Ascending aorta (tissue), 2 donors: ENCODE data around the gene EIPR1. TPM values are rescaled to one million over a fixed set of nuclear protein-coding genes. Genes with fewer than 3 reads are reported as not detected.

ENCODE experiments used
- DNase-seq, 2 donors: peaks; one replicate each; pipeline ENCODE4 v3.0.0-alpha.2; 2019; ENCODE audit warnings: low spot score in 2 of 2
- H3K27ac ChIP-seq, 2 donors: fragments of 200-600 bp; sonication (generic); one replicate each; pipeline ENCODE4 v1.5.1; 2016 to 2017; ENCODE audit warnings: mild to moderate bottlenecking in 1 of 2
- H3K27me3 ChIP-seq: fragments of 200-600 bp; sonication (generic); one replicate; pipeline ENCODE4 v1.5.1; 2017
- H3K36me3 ChIP-seq, 2 donors: fragments of 200-600 bp; sonication (generic); one replicate each; pipeline ENCODE4 v1.5.1; 2016
- H3K4me1 ChIP-seq, 2 donors: fragments of 200-600 bp; sonication (generic); one replicate each; pipeline ENCODE4 v1.5.1; 2016 to 2017; ENCODE audit warnings: mild to moderate bottlenecking in 1 of 2
- H3K4me3 ChIP-seq, 2 donors: fragments of 200-600 bp; sonication (generic); one replicate each; pipeline ENCODE4 v1.5.1; 2016 to 2017; ENCODE audit warnings: mild to moderate bottlenecking in 1 of 2
- H3K9me3 ChIP-seq, 2 donors: fragments of 200-600 bp; sonication (generic); one replicate each; pipeline ENCODE4 v1.5.1; 2016
- CTCF ChIP-seq, 3 experiments: fragments of 200-600 bp in 2 of 3; fragments of 450-650 bp in 1 of 3; sonication (generic) in 2 of 3; IDR thresholded peaks; one replicate each; pipeline ENCODE4 v1.5.1; 2016 to 2019; ENCODE audit warnings: antibody characterized with exemption in 3 of 3, mild to moderate bottlenecking in 1 of 3, moderate library complexity in 1 of 3
- intact Hi-C: fragments of 100-400 bp; cut with DNase I; formaldehyde crosslinking; loops from one replicate; pipeline ENCODE4 v1.15.1; 2023
- total RNA-seq: library from RNA; depleted of rRNA; stranded (reverse); fragments of >200 nt; gene quantifications from one replicate; pipeline ENCODE4 v1.1.0, GENCODE V29; 2016

The EIPR1 gene
- total RNA-seq, 1 donor from 2014 or later: 14.5 TPM

GRCh38 chr2:3142210-3142609 lies 235.4 kb downstream of the EIPR1 start:
- Histone ChIP-seq H3K27ac (no peak overlapping the region), H3K9me3 (no peaks in the 10 kb centered on the region), H3K4me3 (no peak overlapping the region), H3K27me3 (no peaks in the 10 kb centered on the region), H3K4me1 (no peaks in the 10 kb centered on the region), H3K36me3 (no peaks in the 10 kb centered on the region)
- no peak for TF ChIP-seq CTCF (IDR thresholded peaks at IDR 0.05)
- intact Hi-C loops: no loop called here
- no peak for DNase-seq

- no peak for DNase-seq
- no peaks in the 10 kb centered on the region for H3K4me1 ChIP-seq
- no peaks in the 10 kb centered on the region for H3K9me3 ChIP-seq
- no peak overlapping the region for H3K4me3 ChIP-seq
- no peak for TF ChIP-seq CTCF (IDR thresholded peaks at IDR 0.05)
- H3K36me3 ChIP-seq: no peaks in the 10 kb centered on the region
- intact Hi-C loops: no loop called here
- no peak overlapping the region for H3K27ac ChIP-seq
- H3K27me3 ChIP-seq: no peaks in the 10 kb centered on the region
These were observed 235.9 kb downstream of the EIPR1 start for GRCh38 chr2:3141696-3142095.

- Histone ChIP-seq H3K27me3 (no peaks in the 10 kb centered on the region), H3K36me3 (no peaks in the 10 kb centered on the region), H3K27ac (no peak overlapping the region), H3K9me3 (no peaks in the 10 kb centered on the region), H3K4me1 (no peaks in the 10 kb centered on the region), H3K4me3 (no peak overlapping the region)
- TF ChIP-seq CTCF (IDR thresholded peaks at IDR 0.05): no peak
- intact Hi-C loops: no loop called here
- no peak for DNase-seq
These were observed 237.7 kb downstream of the EIPR1 start for GRCh38 chr2:3139906-3140305.

Other genes starting within 250 kb of the EIPR1 start
- 94.0 TPM for gene TRAPPC12, start 1.9 kb upstream of the EIPR1 start, total RNA-seq
- gene ADI1, start 141.7 kb upstream of the EIPR1 start, total RNA-seq: 40.9 TPM
- gene RNASEH1, start 180.5 kb upstream of the EIPR1 start, total RNA-seq: 9.3 TPM
- 1,995 TPM for gene RPS7, start 197.4 kb upstream of the EIPR1 start, total RNA-seq
- gene COLEC11, start 217.3 kb upstream of the EIPR1 start, total RNA-seq: 0.75 TPM